NB4 (cell line): ENCODE results near the gene PROM1.

Experiments
- CTCF ChIP-seq: IDR thresholded peaks from one replicate; pipeline ENCODE4 v1.5.1; 2012; ENCODE audit warnings: low read depth, low read length
- POLR2A ChIP-seq: IDR thresholded peaks from 2 replicates; pipeline ENCODE4 v1.6.1; 2011; ENCODE audit warnings: mild to moderate bottlenecking; ENCODE audit not compliant: insufficient read length; ENCODE audit errors: extremely low read depth

DNA sequence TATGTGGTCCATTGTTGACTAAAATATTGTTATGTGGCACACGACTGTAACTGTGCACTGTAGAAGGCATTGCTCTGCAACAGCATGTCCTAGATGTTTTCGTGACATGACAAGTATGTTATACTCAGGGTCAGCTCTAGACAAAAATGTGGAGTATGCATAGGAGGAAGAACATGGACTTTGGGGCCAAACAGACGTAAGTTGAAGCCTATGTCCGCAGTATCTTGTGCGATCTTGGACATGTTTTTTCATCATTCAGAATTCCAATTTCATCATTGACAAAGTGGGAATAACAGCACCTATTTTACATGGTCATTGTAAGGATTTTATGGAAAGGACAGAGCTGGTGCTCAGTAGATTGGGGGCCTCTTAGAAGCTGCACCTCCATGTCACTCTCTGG is 27.7 kb upstream of the PROM1 start:
- TF ChIP-seq CTCF (no peak), POLR2A (no peak)
